HEK293 (cell line): ENCODE results near the gene FILIP1.

Experiments
- ZNF121 ChIP-seq: fragments of 450-650 bp; formaldehyde crosslinking; IDR thresholded peaks from 2 replicates; pipeline ENCODE4 v1.5.1; 2016; ENCODE audit warnings: missing biosample characterization, missing genetic modification characterization
- ZNF398 ChIP-seq: fragments of 450-650 bp; formaldehyde crosslinking; IDR thresholded peaks from 2 replicates; pipeline ENCODE4 v1.5.1; 2017; ENCODE audit warnings: missing biosample characterization, missing genetic modification characterization
- ZNF423 ChIP-seq: fragments of 450-650 bp; formaldehyde crosslinking; IDR thresholded peaks from 2 replicates; pipeline ENCODE4 v1.5.1; 2016; ENCODE audit warnings: missing biosample characterization, missing genetic modification characterization

- TF ChIP-seq ZNF398 (tag by site-specific recombination): no peak
- TF ChIP-seq ZNF121: no peak
- TF ChIP-seq ZNF423 (tag by site-specific recombination): no peak
Measured at GRCh38 chr6:75526502-75527127, 33.0 kb upstream of the FILIP1 start.
